GM10266 (cell line): ENCODE measurements around the gene CELSR2.
A peak's percentile ranks its signal among the peaks of the same experiment; 100 is the strongest.

ENCODE experiments used
- DNase-seq: peaks from one replicate; pipeline ENCODE4 v3.0.0; 2012; ENCODE audit errors: extremely low spot score
- CTCF ChIP-seq: IDR thresholded peaks from 2 replicates; pipeline ENCODE4 v1.5.1; 2012; ENCODE audit warnings: mild to moderate bottlenecking, low read depth; ENCODE audit not compliant: control insufficient read depth, insufficient read depth; ENCODE audit errors: missing control alignments

CELSR2 gene

GRCh38 chr1:109246141-109246551 is 3.2 kb upstream of the CELSR2 start:
- DNase-seq = no peak
- no peak for TF ChIP-seq CTCF

GRCh38 chr1:109247401-109248365 is 1.7 kb upstream of the CELSR2 start:
- TF ChIP-seq CTCF = no peak
- peak; percentile 19 for DNase-seq

- TF ChIP-seq CTCF = no peak
- peak; percentile 16 for DNase-seq
Measured at GRCh38 chr1:109248444-109248796, 919 bp upstream of the CELSR2 start.

GRCh38 chr1:109249654-109250401 is 489 bp downstream of the CELSR2 start:
- no peak for DNase-seq
- TF ChIP-seq CTCF = no peak

- no peak for TF ChIP-seq CTCF
- peak; percentile 38 for DNase-seq
Measured at GRCh38 chr1:109250454-109251276, 1.3 kb downstream of the CELSR2 start.

- peak; percentile 31 for DNase-seq
- no peak for TF ChIP-seq CTCF
Measured at GRCh38 chr1:109251277-109252166, 2.2 kb downstream of the CELSR2 start.
